CD4-positive, alpha-beta T cell treated with Interleukin-17A for 4 hours (primary cell): ENCODE measurements around the gene EPS8L3.
"Not testable (repeated sequence)": the region's sequence is repeated elsewhere in the genome, so short reads cannot be mapped to it uniquely, and the experiment has no call there.

Experiments used
- DNase-seq: peaks from one replicate; pipeline ENCODE4 v3.0.0-alpha.2; 2020; ENCODE audit warnings: mixed read lengths

Gene EPS8L3

DNA sequence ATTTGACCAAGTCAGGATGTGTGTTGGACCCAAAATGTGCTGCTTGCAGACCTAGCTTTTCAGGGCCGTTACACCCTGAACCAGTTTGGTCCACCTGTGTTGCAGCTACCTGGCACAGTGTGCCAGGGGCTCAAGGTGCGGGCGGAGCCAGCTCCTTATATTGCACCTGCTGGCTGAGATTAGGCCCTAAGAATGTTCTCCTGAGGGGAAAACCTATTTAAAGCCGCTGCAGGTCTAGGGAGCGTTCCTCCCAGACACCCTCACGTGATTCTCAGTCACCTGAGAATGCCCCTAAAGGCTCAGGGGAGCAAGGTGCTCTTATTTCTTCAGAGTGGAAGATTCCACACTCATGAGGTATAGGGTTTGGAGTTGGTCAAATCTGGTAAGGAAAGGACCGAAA is 34.9 kb downstream of the EPS8L3 start:
- no peak for DNase-seq

DNA sequence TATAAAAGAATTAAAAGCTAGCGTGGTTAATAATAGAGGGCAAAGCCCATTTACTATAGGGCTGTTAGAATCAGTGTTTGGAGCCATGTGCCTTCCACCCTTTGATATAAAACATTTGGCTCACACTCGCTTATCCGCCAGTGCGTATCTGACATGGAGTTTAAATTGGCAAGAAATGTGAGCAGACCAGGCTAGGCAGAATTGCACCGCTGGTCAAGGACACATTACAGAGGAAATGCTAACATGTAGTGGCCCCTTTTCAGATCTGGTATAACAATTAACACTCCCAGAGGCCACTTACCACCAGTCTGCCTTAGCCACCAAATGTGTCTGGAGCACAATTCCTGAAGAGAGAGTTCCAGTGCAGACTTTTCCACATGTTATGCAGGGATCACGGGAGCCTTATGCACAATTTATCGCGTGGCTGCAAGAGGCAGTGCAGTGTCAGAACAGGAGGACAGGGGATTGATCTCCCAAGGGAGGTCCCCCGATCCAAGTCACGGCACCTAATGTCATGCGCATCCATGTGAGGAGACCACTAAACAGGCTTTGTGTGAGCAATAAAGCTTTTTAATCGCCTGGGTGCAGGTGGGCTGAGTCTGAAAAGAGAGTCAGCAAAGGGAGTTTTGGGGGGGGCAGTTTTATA is 36.9 kb downstream of the EPS8L3 start:
- no peak for DNase-seq

DNA sequence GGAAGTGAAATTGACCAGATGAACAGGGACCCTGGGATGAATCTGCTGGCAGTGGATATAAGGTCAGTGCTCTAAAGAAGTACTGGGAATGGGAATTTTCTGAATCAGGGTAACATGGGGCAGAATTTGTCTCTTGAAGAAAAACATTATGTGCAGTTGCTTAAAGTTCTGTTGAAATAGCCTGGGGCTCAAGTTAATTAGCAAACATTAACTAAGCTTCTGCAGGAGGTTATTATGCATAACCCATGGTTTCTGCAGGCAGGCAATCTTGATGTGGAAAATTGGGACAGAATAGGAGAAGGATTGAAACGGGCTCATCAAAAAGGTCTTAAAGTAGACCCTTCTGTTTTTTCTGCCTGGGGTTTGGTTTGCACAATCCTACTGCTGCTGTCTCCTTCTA is 37.7 kb downstream of the EPS8L3 start:
- no peak for DNase-seq

DNA sequence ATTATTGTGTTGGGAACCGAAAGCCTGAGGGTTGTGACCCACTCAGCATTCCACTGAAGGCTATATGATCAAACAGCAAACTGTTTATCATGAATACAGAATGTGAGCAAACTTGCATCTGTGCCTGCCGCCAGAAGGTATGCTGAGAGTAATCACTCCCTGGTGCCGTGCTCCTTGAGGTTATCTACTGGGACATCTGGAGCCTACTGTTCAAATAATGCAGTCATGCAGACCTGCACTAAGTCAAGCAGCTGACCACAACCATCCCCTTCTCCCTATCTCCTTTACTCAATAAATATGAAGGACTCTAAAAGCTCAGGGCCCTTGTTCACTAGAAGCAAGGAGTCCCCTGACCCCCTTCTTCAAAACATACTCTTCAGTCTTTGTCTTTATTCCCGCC is 38.2 kb downstream of the EPS8L3 start:
- DNase-seq = no peak

DNA sequence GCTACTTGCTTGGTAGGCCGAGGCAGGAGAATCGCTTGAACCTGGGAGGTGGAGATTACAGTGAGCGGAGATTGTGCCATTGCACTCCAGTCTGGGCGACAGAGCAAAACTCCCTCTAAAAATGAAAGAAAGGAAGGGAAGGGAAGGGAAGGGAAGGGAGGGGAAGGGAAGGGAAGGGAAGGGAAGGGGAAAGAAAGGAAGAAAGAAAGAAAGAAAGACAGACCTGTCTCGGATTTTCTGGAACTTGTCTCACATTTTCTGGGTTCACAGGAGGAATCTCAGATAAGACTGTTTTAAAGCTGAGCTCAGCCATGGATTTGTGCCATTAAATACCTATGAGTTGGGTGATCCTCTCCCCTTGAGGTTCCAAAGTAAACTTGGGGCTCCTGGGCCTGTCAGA is 38.8 kb downstream of the EPS8L3 start:
- DNase-seq = no peak

DNA sequence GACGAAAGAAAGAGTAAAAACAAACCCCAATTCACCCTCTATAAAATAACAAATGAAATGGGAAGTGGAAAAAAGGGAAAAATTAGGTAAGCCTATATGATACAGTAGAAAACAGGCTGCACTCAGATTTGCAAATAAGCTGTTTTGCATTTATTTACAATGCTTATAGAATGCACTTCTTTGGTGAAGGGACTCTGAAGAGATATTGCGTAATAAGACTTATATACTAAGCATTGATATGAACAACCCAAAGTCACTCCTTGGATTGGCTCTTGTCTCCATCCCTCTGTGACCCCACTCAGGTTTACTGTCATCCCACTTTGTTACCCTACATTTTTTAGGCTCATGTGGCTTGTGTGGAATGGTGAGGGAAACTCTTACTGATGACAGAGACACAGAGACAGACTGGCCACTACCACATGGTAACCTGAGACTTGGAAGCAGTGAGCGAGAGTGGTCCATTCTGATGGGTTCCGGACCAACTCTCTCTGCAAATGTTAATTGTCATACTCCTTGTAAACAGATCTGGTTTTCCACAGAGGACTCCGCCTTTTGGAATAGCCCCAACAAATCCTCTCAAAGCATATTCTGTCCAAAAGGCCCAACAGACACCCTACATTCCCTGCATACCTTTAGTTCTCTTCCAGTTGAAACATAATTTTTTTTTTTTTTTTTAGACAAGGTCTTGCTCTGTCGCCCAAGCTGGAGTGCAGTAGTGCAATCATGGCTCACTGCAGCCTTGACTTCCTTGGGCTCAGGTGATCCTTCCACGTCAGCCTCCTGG is 40.6 kb downstream of the EPS8L3 start:
- DNase-seq = no peak

DNA sequence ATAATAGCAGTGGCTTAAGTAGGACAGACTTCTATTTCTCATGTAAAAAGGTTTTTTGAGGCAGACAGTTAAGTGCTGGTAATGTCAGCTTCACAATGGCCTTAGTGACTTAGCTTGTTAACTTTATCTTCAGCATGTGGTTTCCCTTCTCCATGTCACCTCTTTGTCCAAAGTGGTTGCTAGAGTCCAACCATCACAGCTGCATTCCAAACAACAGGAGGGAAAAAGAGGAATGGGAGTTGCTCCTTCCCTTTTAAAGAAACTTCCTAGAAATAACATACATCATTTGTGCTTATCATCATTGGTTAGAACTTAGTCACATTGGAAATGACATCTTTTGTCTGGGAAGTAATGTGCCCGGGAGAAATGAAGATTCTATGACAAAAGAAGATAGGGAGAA is 41.8 kb downstream of the EPS8L3 start:
- no peak for DNase-seq

DNA sequence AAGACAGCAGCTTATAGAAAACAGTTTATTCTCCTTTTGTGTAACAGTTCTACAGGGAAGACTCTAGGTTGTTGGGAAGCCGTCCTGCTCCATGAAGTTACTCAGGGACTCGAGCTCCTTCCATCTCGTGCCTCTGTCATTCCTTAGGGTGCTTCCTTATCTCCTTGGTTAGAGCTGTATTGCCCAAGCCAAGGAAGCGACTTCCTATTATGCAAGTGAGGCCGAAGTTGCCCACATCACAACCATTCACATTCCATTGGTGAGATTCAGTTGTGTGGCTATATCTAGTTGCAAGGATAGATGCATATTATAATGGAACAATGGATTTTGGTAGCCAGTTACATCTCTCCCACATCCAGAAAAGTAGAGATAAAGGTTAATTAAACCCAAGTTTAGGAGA is 42.7 kb downstream of the EPS8L3 start:
- DNase-seq = no peak

DNA sequence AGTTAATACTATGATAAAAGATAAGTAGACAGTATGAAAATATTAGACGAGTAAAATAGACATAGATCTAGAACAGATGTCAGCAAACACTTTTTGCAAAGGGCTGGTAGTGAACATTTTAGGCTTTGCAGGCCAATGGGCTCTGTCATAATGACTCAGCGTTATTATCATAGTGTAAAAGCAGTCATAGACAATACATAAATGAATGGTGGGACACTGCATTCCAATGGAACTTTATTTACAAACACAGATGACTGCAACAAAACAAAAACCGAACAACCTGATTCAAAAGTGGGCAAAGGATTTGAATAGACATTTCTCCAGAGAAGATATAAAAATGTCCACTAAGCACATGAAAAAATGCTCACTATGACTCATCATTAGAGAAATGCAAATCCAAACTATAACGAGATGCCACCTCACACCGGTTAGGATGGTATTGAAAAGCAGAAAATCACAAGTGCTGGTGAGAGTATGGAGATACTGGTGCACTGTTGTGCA is 44.3 kb downstream of the EPS8L3 start:
- DNase-seq = no peak

DNA sequence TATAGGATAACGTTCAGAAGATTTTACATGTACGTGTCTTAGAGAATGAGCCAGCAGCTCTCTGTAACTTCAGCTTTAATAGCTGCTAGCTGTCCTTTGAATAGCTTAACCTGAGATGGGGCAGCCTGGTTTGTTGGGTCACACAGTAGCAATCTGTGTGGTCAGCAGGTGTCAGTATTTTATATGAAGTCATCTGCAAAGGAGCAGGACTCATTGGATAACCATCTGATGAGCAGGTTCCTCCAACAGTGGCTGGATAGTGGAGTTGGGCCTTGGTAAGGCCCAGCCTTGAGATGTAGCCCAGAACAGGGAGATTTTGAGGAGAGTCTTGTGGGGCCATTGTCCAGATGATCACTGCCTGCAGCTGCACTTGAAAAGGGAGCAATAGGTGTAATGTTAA is 45.2 kb downstream of the EPS8L3 start:
- no peak for DNase-seq

DNA sequence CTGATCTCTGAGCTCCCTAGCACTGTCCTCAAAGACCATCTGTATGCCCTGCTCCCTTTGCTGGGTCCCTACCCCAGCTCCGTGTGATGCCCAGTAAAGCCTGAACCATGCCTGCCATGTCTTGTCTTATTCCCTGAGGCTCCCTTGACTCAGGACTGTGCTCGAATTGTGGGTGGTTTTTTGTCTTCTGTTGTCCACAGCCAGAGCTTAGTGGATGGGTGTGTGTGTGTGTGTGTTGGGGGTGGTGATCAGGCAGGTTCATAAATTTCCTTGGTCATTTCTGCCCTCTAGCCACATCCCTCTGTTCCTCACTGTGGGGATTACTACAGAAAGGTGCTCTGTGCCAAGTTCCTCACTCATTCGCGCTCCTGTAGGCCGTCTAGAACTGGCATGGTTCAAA is 46.0 kb downstream of the EPS8L3 start:
- no peak for DNase-seq

DNA sequence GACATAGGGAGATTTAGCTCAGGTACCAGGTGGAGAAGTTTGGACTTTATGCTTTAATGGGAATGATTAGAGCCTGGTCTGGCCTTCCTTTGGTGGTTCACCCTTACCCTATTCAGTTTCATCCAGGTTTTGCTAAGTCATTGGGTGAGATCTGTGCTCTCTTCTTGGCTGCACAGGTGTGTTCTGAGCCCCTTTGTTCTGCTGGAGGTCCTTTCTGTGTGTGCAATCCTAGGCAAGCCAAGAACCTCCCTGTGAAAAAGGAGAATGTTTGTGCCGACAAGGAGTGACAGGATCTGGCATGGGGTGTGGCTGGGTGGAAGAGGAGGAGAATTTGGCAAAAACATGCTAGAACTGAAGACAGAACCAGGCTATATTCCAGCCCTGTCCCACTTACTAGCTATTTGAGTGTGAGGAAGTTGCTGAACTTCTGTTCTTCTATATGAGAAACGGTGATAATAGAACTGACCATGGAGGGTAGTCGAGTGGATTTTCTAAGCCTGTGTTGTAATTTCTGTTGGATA is 47.1 kb downstream of the EPS8L3 start:
- DNase-seq = no peak

DNA sequence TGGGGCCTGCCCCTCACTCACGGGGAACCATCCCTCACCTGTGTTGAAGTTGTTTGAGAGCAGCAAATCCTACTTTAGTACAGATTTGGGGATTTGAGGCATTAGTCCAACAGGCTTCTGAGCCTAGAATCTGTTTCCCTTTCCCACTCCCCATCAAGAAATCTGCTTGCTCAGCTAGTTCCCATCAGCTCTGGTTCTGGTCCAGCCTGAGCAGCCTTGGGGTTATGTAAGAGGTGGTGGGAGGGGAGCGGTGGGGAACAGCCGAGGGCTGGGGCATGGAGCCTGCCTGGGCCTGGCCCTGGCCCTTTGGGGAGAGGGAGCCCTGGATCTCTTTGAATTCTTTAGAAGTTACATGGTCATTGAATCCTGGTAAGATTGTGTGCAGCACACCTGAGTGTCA is 47.6 kb downstream of the EPS8L3 start:
- no peak for DNase-seq

DNA sequence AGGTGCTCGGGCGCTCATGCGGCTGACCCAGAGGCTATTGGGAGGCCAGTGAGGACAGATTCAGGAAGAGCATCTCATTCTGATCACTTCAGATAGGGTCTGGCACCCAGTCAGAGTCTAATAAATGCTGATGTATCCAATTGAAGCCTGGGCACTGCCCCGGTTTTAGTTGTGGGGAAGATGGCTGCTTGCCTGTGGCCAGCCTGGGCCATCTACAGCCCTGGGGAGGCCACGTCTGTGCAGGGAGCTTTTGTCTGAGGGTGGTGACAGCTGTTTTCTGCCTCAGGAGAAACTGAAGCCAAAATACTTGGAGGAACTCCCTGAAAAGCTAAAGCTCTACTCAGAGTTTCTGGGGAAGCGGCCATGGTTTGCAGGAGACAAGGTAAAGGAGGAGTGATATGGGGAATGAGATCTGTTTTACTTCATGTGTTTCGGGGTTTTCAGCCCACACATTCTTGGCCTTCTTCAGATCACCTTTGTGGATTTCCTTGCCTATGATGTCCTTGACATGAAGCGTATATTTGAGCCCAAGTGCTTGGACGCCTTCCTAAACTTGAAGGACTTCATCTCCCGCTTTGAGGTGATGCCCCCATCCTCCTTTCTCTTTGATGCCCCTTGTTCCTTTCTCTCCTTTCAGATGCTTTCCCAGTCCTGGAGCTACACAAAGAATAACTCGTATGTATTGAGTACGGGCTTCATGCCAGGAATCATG is 48.9 kb downstream of the EPS8L3 start:
- DNase-seq = no peak

DNA sequence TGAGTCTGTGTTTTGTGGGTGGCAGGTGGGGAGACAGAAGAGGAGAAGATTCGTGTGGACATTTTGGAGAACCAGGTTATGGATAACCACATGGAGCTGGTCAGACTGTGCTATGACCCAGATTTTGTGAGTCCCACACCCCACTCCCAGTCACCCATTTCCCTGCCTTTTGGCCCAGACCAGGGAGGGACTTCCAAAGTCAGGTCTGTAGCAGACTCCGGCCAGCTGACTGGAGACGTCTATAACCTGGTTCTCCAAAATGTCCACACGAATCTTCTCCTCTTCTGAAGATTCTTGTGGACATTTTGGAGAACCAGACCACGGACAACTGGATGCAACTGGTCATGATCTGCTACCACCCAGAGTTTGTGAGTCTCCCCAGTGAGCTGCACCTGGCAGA is 50.1 kb downstream of the EPS8L3 start:
- no peak for DNase-seq

DNA sequence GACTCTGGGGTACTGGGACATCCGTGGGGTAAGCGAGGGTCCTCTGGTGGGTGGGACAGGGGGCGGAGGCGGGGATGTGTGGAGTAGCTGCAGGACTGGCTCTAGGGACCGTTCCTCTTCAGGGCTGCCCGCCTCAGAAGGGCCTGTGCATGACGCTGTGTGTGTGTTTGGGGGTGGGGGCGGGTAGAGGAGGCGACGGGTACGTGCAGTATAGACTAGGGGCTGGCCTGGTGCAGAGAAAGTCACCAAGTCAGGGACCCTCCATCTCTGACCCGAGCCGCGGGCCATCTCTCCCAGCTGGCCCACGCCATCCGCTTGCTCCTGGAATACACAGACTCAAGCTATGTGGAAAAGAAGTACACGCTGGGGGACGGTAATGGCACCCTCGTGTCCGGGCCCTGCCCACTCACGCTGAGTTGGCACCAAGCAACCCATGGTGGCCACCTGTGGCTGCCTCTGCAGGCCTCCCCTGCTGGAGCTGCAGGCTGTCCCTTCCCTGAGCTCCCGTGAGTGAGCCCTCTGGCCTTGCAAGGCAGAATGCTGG is 51.3 kb downstream of the EPS8L3 start:
- no peak for DNase-seq

DNA sequence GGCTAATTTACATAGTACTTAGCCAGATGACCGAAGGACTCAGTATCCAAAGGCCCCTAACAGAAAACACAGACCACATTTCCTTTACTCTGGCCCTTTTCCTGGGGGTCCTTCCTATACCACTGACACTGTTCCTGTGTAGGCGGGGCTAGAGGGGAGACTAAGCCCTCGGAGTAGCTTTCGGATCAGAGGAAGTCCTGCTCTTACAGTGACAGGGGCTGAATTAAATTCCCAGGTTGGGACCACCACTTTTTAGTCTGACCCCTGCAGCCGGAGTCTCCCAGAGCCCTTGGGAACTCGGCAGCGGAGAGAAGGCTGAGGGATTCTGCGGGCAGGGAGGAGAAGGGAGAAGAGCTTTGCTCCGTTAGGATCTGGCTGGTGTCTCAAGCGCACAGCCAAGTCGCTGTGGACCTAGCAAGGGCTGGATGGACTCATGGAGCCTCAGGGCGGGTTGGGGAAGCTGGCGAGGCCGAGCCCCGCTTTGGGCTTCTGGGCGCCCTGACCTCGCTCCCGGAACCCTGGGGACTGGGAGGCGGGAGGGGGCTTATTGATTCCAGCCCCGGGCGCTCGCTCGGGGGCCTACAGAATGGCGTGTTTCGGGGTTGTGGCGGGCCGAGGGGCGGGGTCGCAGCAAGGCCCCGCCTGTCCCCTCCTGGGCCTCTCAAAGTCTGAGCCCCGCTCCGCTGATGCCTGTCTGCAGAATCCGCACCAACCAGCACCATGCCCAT is 52.0 kb downstream of the EPS8L3 start, which contains the start of gene GSTM5:
GSTM5 (plus strand) TSS at position 659 of the 728 bp plus-strand sequence; CDS start at position 721, 62 bp downstream.
- peak; percentile 28 for DNase-seq

DNA sequence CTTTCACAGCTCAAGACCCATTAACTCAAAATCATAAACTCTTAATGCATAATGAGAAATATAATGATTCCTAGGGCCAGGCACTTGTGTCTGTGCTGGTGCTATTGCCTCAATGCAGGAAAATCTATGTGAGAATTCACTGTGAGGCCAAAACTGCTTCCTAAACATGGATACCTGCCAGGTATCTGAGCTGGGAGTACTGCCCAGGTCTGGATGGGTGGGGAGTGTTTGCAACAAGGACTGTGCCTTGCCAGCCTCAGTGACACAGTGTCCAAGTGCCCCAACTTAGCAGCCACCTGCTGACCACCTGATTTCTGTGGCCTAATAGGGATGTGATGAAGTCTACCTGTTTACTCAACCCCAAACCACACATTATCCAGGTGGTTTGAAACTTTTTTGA is 53.9 kb downstream of the EPS8L3 start:
- DNase-seq = not testable (repeated sequence)

DNA sequence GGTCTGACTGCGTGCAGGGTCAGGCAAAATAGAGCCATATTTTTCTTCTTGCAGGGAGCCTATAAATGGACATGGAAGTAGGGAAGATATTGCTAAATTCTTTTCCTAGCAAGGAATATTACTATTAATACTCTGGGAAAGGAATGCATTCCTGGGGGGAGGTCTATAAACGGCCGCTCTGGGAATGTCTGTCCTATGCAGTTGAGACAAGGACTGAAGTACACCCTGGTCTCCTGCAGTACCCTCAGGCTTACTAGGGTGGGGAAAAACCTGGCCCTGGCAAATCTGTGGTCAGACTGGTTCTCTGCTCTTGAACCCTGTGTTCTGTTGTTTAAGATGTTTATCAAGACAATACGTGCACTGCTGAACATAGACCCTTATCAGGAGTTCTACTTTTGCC is 54.8 kb downstream of the EPS8L3 start:
- not testable (repeated sequence) for DNase-seq

DNA sequence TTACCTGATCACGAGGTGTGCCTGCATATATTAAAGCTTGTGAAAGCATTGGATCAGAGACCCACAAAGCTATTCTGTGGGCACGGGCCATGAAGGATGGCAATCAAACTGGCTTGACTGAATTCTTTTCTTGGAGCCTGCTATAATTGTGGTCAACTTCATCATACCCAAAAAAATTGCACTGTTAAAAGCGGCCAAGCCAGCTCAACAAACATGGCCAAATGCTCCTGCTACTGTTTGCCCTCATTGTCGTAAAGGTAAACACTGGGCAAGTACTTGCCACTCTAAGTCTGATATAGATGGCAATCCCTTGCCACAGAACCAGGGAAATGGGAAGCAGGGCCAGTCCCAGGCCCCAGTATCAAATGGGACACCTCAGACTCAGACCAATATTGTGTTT is 58.3 kb downstream of the EPS8L3 start:
- DNase-seq = no peak

DNA sequence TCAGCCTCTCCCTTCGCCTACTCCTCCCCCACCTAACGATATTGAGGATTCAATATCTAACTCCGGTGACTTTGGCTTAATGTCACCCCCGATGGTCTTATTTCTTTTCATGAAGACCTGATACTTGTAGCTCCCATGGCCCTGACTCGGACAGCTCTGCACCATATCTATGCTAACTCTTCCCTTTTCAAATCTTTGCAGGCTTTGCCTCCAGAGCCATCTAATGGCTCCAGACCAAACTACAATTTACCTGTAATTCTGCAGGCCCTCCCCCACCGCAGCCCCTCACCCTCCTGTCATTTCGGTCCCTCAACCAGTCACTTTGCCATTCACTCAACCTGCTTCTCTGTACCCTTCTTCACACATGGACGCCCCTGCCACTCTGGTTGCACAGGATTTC is 59.5 kb downstream of the EPS8L3 start:
- DNase-seq = no peak

DNA sequence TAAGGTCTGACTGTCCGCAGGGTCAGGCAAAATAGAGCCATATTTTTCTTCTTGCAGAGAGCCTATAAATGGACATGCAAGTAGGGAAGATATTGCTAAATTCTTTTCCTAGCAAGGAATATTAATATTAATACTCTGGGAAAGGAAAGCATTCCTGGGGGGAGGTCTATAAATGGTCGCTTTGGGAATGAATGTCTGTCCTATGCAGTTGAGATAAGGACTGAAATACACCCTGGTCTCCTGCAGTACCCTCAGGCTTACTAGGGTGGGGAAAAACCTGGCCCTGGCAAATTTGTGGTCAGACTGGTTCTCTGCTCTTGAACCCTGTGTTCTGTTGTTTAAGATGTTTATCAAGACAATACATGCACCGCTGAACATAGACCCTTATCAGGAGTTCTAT is 60.8 kb downstream of the EPS8L3 start:
- not testable (repeated sequence) for DNase-seq
